Suprapubic skin (tissue), 3 donors: Measurements from ENCODE around the gene APEX1.

ENCODE experiments used
- POLR2A ChIP-seq, 2 donors: fragments of 450-650 bp; IDR thresholded peaks; one replicate each; pipeline ENCODE4 v1.6.1; 2017; ENCODE audit warnings: antibody characterized with exemption in 2 of 2, mild to moderate bottlenecking in 2 of 2, moderate library complexity in 2 of 2
- TF ChIP-seq, protein P1 (sequence below), 2 donors: fragments of 200-600 bp in 1 of 2; fragments of 450-650 bp in 1 of 2; sonication (generic) in 1 of 2; IDR thresholded peaks; one replicate each; pipeline ENCODE4 v1.5.1; 2016 to 2019; ENCODE audit warnings: antibody characterized with exemption in 2 of 2, mild to moderate bottlenecking in 1 of 2, moderate library complexity in 1 of 2

DNA sequence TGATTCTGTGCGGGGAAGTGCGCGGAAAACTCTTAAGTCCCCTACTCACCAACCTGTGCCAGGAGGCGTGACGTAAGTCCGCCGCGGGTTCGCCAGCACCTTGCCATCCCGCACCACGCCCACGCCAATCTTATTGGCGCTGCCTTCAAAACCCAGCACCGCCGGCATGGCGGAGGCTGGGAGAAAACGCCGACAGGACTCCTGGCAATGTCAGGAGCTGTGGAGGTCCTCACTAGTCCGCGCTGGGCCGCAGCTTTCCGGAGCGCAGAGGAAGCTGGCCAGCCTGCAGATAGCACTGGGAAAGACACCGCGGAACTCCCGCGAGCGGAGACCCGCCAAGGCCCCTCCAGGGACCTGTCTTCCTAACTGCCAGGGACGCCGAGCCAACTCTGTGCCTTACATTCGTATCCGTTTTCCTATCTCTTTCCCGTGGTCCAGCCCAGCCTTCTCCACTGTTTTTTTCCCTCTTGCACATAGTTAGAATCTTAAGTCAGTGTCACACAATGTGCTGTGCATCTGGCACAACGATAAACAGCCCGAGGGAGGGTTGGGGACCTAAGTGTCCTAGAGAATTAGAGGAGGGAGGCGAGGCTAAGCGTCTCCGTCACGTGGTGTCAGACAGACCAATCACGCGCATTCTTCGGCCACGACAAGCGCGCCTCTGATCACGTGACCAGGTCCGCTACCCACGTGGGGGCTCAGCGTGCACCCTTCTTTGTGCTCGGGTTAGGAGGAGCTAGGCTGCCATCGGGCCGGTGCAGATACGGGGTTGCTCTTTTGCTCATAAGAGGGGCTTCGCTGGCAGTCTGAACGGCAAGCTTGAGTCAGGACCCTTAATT is at the start of gene APEX1, which contains the start of gene OSGEP:
- TF ChIP-seq, protein P1, sequence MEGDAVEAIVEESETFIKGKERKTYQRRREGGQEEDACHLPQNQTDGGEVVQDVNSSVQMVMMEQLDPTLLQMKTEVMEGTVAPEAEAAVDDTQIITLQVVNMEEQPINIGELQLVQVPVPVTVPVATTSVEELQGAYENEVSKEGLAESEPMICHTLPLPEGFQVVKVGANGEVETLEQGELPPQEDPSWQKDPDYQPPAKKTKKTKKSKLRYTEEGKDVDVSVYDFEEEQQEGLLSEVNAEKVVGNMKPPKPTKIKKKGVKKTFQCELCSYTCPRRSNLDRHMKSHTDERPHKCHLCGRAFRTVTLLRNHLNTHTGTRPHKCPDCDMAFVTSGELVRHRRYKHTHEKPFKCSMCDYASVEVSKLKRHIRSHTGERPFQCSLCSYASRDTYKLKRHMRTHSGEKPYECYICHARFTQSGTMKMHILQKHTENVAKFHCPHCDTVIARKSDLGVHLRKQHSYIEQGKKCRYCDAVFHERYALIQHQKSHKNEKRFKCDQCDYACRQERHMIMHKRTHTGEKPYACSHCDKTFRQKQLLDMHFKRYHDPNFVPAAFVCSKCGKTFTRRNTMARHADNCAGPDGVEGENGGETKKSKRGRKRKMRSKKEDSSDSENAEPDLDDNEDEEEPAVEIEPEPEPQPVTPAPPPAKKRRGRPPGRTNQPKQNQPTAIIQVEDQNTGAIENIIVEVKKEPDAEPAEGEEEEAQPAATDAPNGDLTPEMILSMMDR (IDR thresholded peaks at IDR 0.05), result no peak
- peak; percentile 20 to 69 for TF ChIP-seq POLR2A (IDR thresholded peaks at IDR 0.05)
